ENCODE results near the gene HBE1. TPM values are rescaled to one million over a fixed set of nuclear protein-coding genes. Genes with fewer than 3 reads are reported as not detected.

HBE1 gene
- total and polyA plus RNA-seq, 2 experiments from 2014 or later, result not detected

DNA sequence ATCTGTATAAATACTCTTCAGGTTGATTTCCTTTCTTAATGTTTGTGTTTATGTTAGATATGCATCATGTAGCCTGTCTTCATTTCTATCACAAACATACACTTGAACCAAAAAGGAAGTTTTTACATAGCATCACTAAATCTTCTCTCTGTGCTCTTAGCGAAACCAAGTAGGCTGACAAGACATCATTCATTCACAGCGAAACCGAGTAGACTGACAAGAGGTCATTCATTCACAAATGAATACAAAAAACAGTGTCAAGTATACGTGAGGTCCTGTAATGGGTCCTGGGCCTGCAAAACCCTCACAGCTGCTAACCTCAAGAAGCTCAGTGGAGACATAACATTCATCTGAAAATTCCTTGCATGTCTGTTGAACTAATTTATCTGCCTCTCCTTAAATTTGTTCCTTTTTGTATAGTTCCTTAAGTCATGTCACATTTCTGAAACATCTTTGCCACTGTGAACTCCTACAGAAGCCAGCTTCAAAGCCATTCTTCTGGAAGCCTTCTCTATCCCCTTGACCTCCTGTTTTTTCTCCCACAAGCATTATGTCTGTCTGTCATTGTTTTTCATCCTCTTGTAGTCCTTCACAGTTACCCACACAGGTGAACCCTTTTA, 9.8 kb upstream of the HBE1 start:
- no peaks in the 10 kb centered on the region for H3F3A ChIP-seq (replicated peaks; ENCODE audit: low read depth)
- no peaks in the 10 kb centered on the region for H3K9me3 Mint-ChIP-seq
- H3K27me3 Mint-ChIP-seq (ENCODE audit: insufficient read depth, low read depth, poor library complexity), result peaks cover 1% of the 10 kb centered on the region
- no peak overlapping the region for H3K4me2 ChIP-seq
- 0 out of 2 replicates have a peak, but pooled peaks cover 5% of the 10 kb centered on the region for H3K9me2 ChIP-seq (ENCODE audit: insufficient read depth)
- no peaks in the 10 kb centered on the region for H3K4me1 ChIP-seq (ENCODE audit: insufficient read depth)
- DNase-seq (ENCODE audit: low spot score) (no peak), ATAC-seq (no peak)
- H3K27me3 ChIP-seq (ENCODE audit: insufficient read depth), result no peaks in the 10 kb centered on the region
- no peak overlapping the region for H3K27ac Mint-ChIP-seq
- H3K79me2 ChIP-seq (replicated peaks; ENCODE audit: insufficient read depth), result no peaks in the 10 kb centered on the region
- H3K27ac ChIP-seq (ENCODE audit: low read depth), result no peak overlapping the region
- TF ChIP-seq ZNF331 (CRISPR knock-in tag; IDR thresholded peaks at IDR 0.05; ENCODE audit: low read depth) (no peak), CREB1 (CRISPR knock-in tag; IDR thresholded peaks at IDR 0.05; ENCODE audit: low read depth) (no peak), STAT1 (IDR thresholded peaks at IDR 0.05; ENCODE audit: unreplicated experiment) (no peak), EZH2 (IDR thresholded peaks at IDR 0.05; ENCODE audit: low read depth, unreplicated experiment) (no peak)
- TF ChIP-seq, protein P1, sequence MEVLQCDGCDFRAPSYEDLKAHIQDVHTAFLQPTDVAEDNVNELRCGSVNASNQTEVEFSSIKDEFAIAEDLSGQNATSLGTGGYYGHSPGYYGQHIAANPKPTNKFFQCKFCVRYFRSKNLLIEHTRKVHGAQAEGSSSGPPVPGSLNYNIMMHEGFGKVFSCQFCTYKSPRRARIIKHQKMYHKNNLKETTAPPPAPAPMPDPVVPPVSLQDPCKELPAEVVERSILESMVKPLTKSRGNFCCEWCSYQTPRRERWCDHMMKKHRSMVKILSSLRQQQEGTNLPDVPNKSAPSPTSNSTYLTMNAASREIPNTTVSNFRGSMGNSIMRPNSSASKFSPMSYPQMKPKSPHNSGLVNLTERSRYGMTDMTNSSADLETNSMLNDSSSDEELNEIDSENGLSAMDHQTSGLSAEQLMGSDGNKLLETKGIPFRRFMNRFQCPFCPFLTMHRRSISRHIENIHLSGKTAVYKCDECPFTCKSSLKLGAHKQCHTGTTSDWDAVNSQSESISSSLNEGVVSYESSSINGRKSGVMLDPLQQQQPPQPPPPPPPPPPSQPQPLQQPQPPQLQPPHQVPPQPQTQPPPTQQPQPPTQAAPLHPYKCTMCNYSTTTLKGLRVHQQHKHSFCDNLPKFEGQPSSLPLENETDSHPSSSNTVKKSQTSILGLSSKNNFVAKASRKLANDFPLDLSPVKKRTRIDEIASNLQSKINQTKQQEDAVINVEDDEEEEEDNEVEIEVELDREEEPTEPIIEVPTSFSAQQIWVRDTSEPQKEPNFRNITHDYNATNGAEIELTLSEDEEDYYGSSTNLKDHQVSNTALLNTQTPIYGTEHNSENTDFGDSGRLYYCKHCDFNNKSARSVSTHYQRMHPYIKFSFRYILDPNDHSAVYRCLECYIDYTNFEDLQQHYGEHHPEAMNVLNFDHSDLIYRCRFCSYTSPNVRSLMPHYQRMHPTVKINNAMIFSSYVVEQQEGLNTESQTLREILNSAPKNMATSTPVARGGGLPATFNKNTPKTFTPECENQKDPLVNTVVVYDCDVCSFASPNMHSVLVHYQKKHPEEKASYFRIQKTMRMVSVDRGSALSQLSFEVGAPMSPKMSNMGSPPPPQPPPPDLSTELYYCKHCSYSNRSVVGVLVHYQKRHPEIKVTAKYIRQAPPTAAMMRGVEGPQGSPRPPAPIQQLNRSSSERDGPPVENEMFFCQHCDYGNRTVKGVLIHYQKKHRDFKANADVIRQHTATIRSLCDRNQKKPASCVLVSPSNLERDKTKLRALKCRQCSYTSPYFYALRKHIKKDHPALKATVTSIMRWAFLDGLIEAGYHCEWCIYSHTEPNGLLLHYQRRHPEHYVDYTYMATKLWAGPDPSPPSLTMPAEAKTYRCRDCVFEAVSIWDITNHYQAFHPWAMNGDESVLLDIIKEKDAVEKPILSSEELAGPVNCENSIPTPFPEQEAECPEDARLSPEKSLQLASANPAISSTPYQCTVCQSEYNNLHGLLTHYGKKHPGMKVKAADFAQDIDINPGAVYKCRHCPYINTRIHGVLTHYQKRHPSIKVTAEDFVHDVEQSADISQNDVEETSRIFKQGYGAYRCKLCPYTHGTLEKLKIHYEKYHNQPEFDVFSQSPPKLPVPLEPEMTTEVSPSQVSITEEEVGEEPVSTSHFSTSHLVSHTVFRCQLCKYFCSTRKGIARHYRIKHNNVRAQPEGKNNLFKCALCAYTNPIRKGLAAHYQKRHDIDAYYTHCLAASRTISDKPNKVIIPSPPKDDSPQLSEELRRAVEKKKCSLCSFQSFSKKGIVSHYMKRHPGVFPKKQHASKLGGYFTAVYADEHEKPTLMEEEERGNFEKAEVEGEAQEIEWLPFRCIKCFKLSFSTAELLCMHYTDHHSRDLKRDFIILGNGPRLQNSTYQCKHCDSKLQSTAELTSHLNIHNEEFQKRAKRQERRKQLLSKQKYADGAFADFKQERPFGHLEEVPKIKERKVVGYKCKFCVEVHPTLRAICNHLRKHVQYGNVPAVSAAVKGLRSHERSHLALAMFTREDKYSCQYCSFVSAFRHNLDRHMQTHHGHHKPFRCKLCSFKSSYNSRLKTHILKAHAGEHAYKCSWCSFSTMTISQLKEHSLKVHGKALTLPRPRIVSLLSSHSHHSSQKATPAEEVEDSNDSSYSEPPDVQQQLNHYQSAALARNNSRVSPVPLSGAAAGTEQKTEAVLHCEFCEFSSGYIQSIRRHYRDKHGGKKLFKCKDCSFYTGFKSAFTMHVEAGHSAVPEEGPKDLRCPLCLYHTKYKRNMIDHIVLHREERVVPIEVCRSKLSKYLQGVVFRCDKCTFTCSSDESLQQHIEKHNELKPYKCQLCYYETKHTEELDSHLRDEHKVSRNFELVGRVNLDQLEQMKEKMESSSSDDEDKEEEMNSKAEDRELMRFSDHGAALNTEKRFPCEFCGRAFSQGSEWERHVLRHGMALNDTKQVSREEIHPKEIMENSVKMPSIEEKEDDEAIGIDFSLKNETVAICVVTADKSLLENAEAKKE (CRISPR knock-in tag; IDR thresholded peaks at IDR 0.05), result no peak
- H3K4me3 ChIP-seq, result no peak overlapping the region
- no peaks in the 10 kb centered on the region for H4K20me1 ChIP-seq (replicated peaks; ENCODE audit: insufficient read depth)
- no peaks in the 10 kb centered on the region for H3K36me3 ChIP-seq (ENCODE audit: insufficient read depth)
- H3K4me1 Mint-ChIP-seq, result peaks cover 5% of the 10 kb centered on the region
- H2AFZ ChIP-seq, result no peak overlapping the region
- no peak overlapping the region for H3K4me3 Mint-ChIP-seq
- H3K36me3 Mint-ChIP-seq (ENCODE audit: low read depth), result no peaks in the 10 kb centered on the region

DNA sequence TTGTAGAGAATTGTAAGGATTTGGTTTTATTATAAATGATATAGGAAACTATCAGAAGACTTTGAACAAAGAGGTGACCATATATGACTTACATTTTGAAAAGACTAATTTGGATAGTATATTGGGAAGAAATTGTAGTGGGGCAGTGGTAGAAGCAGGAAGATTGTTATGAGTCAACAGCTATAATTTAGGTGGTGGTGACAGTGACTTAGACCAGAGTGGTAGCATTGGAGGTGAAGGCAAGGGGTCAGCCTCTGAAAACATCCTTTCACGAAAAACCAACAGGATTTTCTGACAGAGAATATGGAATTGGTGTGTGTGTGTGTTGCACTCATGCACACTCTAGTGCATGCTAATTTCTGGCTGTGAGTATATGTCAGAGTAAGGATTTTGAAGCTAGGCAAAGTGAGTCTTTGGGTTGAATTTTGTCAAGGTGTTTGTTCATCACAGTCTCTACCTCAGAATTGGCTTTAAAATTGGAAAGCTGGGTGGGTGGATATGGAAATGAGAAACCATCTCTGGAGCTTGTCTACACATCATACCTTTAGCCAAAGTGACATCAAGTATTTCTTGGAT, 8.2 kb upstream of the HBE1 start:
- no peak overlapping the region for H3K27ac ChIP-seq (ENCODE audit: low read depth)
- no peaks in the 10 kb centered on the region for H3K4me1 ChIP-seq (ENCODE audit: insufficient read depth)
- H3K36me3 Mint-ChIP-seq (ENCODE audit: low read depth), result no peaks in the 10 kb centered on the region
- peaks cover 1% of the 10 kb centered on the region for H3K27me3 Mint-ChIP-seq (ENCODE audit: insufficient read depth, low read depth, poor library complexity)
- H3K27me3 ChIP-seq (ENCODE audit: insufficient read depth), result no peaks in the 10 kb centered on the region
- H3K4me2 ChIP-seq, result no peak overlapping the region
- no peaks in the 10 kb centered on the region for H3K36me3 ChIP-seq (ENCODE audit: insufficient read depth)
- DNase-seq (ENCODE audit: low spot score) (no peak), ATAC-seq (no peak)
- H3K79me2 ChIP-seq (replicated peaks; ENCODE audit: insufficient read depth), result no peaks in the 10 kb centered on the region
- H3K4me3 Mint-ChIP-seq, result no peak overlapping the region
- H3K27ac Mint-ChIP-seq, result no peak overlapping the region
- H3K4me3 ChIP-seq, result no peak overlapping the region
- no peak overlapping the region for H2AFZ ChIP-seq
- H3K9me2 ChIP-seq (ENCODE audit: insufficient read depth), result 0 out of 2 replicates have a peak, but pooled peaks cover 3% of the 10 kb centered on the region
- H4K20me1 ChIP-seq (replicated peaks; ENCODE audit: insufficient read depth), result no peaks in the 10 kb centered on the region
- no peaks in the 10 kb centered on the region for H3F3A ChIP-seq (replicated peaks; ENCODE audit: low read depth)
- H3K9me3 Mint-ChIP-seq, result no peaks in the 10 kb centered on the region
- H3K4me1 Mint-ChIP-seq, result peaks cover 10% of the 10 kb centered on the region
- TF ChIP-seq JUNB (IDR thresholded peaks at IDR 0.05; ENCODE audit: unreplicated experiment), result no peak
- no peak for TF ChIP-seq NANOG (IDR thresholded peaks at IDR 0.05; ENCODE audit: borderline replicate concordance)
- TF ChIP-seq EZH2 (IDR thresholded peaks at IDR 0.05; ENCODE audit: low read depth, unreplicated experiment), result no peak
